ENCODE results near the gene RGS12.

Gene RGS12

DNA sequence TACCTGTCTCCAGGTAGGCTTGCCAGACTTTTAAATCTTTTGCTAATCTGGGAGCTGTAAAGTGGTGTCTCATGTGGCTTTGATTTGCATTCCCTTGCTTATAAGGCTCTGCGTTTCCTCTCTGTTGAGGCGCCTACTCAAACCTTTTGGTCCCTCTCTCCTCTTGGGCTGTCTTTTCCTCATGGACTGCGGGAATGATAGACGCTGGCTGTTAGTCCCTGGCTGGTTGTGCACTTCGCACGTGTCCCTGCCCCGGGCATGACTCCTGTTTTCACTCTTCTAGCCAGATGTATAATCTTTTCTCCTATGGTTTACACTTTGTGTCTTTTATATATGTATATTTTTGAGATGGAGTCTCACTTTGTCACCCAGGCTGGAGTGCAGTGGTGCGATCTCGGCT lies 39.7 kb downstream of the RGS12 start:
- TF ChIP-seq, protein P1, sequence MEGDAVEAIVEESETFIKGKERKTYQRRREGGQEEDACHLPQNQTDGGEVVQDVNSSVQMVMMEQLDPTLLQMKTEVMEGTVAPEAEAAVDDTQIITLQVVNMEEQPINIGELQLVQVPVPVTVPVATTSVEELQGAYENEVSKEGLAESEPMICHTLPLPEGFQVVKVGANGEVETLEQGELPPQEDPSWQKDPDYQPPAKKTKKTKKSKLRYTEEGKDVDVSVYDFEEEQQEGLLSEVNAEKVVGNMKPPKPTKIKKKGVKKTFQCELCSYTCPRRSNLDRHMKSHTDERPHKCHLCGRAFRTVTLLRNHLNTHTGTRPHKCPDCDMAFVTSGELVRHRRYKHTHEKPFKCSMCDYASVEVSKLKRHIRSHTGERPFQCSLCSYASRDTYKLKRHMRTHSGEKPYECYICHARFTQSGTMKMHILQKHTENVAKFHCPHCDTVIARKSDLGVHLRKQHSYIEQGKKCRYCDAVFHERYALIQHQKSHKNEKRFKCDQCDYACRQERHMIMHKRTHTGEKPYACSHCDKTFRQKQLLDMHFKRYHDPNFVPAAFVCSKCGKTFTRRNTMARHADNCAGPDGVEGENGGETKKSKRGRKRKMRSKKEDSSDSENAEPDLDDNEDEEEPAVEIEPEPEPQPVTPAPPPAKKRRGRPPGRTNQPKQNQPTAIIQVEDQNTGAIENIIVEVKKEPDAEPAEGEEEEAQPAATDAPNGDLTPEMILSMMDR (IDR thresholded peaks at IDR 0.05): no peak

DNA sequence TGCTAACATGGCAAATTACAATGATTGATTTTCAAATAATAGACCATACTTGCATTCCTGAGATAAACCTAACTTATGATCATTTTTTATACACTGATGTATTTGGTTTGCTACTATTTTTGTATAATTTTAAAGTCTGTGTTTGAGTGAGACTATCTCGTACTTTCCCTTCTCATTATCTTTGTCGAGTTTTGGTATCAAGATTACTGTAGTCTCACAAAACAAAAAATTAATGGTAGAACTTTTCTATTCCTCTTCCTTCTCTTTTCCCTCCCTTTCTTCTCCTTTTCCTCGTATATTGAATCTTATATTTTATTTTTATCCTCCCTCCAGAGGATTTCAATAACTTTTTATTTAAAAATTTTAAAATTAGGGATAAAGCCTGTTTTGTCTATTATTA lies 41.5 kb downstream of the RGS12 start:
- TF ChIP-seq, protein P1 (IDR thresholded peaks at IDR 0.05): no peak

DNA sequence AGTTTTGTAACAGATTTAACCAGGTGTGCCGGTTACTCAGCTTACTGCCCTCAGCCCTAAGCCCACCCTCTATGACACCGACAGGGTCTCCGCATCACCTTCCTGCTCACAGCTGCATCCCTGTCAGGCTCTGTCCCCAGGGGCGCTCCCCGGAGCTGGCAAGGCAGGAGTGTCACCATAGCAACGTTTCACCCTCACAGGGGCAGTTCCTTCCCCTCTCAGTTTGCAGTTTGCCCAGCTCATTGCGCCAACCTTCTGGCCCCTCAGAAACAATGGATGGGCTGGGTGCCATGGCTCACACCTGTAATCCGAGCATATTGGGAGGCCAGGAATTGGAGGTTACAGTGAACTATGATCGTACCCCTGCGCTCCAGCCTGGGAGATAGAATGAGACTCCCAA lies 42.6 kb downstream of the RGS12 start:
- TF ChIP-seq, protein P1 (IDR thresholded peaks at IDR 0.05): no peak

DNA sequence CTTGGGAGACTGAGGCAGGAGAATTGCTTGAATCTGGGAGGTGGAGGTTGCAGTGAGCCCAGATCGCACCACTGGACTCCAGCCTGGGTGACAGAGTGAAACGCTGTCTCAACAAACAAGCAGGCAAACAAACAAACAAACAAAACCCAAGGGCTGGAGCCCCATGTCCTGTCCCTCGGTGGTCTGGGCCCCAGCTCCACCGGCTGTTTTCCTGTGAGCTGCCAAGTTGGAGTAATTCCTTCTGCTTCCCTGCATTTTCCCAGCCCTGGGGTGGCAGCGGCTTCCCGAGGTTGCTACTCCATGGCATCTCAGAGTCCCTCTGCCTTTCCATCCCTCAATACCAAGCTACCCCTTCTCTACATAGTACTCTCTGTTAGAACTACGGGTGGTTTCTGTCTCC lies 43.2 kb downstream of the RGS12 start:
- TF ChIP-seq, protein P1 (IDR thresholded peaks at IDR 0.05): no peak

DNA sequence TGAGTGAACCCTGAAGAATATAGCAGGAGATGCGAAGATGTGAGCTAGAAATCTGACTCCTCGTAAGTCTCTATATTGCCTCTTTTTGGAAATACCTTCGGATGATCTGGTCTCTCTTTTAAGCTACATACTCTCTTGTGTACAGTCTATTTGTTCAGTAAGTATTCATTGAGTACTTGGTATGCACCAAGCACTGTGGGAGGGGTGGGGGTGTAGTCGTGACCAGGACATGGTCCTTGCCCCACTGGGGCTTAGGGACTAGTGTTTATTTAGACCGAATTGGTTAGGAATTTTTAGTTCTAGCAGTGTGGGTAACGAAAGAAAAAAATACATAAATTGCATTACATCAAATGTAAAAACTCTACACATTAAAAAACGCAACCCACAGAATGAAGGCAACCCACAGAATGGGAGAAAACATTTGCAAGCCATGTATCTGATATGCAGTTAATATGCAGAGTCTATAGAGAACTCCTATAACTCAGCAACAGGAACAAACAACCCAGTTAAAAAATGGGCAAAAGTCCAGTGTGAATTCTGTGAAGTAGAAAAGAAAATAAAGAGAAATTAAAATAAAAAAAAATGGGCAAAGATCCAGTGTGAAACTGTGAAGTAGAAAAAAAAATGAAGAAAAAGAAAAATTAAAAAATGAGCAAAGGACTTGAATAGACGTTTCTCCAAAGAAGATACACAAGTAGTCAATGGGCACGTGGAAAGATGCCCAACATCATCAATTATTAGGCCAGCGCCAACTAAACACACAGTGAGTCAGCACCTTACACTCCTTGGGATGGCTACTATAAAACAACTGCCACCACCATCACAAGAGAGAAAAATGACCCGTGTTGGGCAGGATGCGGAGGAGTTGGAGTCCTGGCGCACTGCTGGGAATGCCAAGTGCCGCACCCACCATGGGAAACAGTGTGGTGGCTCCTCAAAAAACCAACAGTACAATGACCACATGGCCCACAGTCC lies 43.8 kb downstream of the RGS12 start:
- TF ChIP-seq, protein P1 (IDR thresholded peaks at IDR 0.05): no peak

DNA sequence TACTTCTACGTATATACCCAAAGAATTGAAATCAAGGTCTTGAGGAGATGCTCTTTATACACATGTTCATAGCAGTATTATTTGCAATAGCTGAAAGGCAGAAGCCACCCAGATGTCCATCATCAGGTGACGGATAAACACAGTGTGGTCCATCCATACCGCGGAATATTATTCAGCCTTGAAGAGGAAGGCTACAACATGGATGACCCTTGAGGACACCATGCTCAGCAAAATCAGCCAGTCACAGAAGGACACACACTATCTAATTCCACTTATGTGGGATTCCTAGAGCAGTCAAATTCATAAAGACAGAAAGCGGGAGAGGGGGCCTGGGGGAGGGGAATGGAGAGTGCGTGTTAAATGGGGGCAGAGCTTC lies 44.5 kb downstream of the RGS12 start:
- TF ChIP-seq, protein P1 (IDR thresholded peaks at IDR 0.05): no peak

DNA sequence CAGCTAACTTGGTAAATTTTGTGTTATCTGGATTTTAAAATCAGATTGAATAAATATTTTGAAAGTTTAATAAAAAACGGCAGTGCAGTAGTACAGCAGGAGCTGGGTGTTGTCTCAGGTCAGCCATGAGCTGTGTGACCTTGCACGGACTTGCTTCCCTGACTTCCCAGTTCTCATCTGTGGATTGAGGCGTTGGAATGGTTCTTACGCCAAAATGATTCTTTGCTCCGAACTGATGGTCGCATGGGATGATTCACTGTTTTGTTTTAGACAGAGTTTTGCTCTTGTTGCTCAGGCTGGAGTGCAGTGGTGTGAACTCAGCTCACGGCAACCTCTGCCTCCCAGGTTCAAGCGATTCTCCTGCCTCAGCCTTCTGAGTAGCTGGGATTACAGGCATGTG lies 45.0 kb downstream of the RGS12 start:
- TF ChIP-seq, protein P1 (IDR thresholded peaks at IDR 0.05): no peak

Data from LNCAP (cell line).